GM19463 (cell line): ENCODE measurements around the gene HDHD5.
"Not testable (repeated sequence)": the region's sequence is repeated elsewhere in the genome, so short reads cannot be mapped to it uniquely, and the experiment has no call there.

Experiments used
- ATAC-seq: cut with Tn5 transposase; IDR thresholded peaks from one replicate; pipeline ENCODE4 v1.9.1; 2021; ENCODE audit warnings: mild to moderate bottlenecking, moderate library complexity; ENCODE audit not compliant: unreplicated experiment

The HDHD5 gene

DNA sequence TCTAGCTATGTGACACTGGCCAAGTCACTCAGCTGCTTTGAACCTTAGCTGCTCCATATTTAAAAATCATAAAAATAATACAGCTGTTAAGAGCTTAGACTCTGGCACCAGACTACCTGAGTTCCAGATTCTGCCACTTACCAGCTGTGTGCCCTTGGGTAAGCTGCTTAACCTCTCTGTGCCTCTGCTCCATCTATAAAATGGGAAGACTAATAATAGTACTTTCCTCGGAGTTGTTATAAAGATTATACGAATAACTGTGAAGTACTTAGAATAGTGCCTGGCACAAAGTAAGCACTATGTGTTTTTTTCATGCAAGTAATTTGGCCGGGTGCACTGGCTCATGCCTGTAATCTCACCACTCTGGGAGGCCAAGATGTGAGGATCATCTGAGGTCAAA is 1.4 kb downstream of the HDHD5 start:
- no peak for ATAC-seq

DNA sequence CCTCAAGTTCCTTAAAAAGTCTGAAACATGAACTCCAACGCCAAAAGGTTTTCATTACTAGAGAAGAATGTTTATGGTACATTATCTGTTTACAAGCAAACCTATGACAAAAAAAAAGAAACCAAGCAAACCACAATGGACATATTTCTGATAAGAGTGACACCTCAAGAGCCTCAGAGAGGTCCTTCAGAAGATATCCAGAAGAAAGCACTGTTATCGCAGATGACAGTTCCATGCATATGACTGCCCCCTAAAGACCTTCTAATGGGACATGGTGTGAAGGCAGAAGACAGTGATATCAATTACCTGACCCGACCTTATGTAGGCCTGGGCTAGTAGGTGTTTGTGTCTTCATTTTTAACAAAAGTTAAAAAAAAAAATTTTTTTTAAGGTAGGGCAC is 3.1 kb downstream of the HDHD5 start:
- no peak for ATAC-seq

DNA sequence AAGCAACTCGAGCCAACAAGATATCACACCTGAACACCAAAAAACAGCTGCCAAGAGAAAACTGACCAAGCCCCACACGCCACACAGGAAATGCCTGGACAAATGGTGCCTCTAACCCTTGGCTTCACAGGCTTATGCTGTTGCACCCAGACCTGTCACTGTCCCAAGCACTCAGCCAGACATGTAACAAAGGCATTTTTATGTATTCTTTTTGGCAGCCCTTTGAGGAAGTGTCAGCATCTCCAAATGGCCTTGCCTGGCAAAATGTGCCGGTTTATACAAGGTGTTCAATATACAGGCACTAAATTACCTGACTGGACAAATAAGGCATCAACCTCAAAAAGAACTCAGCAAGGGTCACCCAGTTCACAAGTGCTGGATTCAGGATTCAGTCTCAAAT is 6.1 kb downstream of the HDHD5 start:
- ATAC-seq: no peak

DNA sequence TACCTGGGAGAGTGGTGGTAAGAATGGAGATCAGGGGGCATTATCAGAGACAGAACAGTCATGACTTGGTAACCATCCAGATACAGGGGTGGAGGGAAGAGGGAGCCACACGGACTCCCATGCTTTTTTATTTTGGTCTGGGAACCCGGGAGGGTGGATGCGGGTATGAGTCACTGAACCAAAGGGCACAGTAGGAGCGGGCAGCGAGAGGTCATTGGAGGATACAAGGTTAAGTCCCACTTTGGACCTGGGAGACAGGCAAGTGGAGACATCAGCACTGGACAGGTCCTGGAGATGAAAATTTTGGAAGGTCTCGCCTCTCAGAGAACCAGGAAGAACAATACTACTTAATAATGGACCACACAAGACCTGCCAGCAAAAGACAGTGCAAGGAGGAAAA is 6.7 kb downstream of the HDHD5 start:
- no peak for ATAC-seq

DNA sequence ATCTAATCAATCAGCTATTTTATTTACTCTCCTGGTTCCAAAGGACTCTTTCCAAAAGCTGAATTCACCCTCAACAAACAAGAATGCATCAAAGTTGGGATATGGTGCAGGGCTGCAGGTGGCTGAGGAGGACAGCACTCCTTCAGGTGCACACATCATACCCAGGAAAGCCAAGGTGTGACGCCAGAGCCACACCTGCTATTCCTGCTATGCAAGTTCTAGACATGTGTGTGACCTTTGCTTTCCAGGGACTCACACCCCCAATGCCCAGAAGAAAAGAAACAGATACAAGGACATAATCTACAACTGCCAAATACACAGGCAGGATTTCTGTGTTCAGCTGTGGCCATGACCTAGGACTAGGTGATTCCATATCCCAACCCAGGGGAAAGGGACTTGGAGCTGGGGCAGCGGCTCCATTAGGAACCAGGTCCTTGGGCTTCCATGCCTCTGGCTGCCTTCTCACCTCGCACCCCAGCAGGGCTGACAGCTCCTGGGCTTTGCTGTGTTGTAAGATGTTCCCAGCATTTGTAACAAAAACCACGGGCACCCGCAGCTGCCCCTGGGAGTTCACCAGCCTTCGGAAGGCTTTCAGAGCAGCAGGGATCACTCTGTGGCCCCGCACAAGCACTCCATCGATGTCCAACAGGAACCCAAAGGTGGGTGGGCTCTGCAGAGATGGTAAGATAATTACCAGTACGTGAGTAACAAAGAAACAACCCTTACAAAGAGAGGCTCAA is 9.8 kb downstream of the HDHD5 start:
- no peak for ATAC-seq

DNA sequence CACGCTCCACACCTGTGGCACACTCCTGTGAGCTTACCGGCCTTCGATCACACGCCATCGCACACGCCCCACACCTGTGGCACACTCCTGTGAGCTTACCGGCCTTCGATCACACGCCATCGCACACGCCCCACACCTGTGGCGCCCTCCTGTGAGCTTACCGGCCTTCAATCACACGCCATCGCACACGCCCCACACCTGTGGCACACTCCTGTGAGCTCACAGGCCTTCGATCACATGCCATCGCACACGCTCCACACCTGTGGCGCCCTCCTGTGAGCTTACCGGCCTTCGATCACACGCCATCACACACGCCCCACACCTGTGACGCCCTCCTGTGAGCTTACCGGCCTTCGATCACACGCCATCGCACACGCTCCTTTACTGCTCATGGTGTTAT is 11.6 kb downstream of the HDHD5 start:
- ATAC-seq: not testable (repeated sequence)

DNA sequence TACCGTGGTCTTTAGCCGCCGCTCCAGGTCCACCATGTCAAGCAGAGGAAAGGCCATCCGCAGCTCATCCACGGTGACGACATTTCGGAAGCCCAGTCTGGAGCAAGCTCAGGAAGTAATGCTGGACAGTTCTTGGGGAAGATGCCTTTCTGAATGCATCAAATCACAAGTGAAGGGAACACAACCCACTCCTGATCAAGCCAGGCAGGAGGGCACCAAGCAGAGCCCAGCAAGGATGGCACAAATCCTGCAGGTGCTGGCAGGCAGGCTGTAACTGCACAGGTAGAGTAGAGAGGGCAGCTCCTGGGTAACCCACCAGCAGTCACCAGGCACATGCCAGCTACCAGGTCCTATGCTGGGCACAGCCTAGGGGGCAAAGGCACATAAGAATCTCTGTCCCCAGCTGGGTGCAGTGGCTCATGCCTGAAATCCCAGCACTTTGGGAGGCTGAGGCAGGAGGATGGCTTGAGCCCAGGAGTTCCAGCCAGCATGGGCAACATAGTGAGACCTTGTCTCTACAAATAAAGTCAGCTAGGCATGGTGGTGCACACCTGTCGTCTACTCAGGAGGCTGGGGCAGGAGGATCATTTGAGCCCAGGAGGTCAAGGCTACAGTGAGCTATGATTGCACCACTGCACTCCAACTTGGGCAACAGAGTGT is 13.9 kb downstream of the HDHD5 start:
- ATAC-seq: no peak

DNA sequence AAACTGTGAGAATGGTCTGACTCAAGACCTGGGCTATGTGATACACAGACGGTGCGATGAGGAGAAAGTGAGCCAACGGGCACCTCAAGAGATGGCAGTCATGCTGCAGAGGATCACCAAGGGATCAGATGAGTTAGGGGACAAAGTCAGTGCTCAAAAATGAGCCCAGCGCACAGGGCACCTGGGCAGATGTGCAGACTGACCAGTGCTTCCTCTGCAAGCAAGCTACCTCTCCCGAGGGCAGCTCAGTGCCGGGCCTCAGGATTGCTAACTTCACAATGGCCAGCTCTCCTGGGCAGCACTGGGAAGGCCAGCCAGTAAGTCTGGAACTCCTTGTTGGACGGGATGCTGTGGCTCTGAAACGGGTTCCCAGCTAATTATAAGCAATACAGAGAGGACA is 15.3 kb downstream of the HDHD5 start:
- no peak for ATAC-seq

DNA sequence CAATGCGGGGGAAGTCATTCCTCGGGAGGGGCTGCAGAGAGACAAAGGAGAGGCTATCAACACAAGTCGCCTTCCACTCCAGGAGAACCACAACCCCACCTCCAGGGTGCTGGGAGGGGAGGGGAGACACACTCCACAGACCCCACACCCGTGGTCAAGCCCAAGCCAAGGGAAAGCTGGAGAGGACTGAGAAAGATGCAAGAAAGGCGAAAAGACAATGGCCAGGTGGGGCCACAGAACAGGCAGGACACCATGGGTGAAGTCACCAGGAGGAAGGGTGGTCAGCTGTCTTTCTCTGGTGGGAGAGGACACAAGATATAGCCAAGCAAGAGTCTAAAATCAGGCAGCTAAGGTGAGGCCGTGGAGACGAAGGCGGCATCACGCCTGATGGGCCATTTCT is 16.0 kb downstream of the HDHD5 start:
- ATAC-seq: no peak

DNA sequence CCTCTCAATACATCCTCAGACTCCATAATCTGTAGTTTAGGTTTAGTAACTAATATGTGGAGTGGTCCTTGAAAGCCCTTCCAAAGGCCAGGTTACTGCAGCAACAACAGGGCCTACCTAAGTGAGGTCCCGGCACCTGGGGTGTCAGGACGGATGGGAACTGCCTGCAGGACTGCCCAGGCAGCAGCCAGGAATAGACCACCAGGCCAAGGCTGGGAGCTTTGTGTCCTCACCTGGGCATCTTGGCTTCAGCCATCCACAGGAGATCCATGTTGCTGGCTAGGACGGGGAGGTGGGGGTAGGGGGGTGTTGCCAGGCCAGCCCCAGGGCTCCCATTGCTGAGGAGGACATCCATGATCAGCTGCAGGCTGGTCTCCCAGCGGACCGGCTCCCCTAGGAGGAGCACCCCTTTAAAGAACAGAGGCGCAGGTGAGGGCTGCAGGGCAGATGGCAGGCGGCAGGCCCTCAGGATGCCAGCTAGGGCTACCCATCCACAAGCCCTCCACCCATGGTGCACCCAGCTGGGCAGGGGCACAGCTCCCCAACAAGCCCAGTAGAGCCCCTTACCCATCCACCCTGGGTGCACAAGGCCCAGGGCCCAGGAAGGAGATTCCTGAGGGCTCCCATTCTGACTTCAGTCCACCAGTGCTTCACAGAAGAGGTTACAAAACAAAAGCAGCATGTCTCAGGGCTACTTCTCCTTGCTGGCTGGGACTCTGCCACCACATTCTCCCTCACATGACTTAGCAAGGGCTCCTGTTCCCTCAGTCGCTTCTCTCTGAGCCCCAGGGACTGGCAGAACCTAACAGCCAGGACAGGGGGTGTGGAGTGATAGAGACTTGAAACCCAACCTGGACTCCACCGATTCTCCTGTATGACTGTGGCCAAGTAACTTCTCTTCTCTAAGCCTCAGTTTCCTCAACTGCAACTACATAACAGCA is 18.0 kb downstream of the HDHD5 start:
- no peak for ATAC-seq

DNA sequence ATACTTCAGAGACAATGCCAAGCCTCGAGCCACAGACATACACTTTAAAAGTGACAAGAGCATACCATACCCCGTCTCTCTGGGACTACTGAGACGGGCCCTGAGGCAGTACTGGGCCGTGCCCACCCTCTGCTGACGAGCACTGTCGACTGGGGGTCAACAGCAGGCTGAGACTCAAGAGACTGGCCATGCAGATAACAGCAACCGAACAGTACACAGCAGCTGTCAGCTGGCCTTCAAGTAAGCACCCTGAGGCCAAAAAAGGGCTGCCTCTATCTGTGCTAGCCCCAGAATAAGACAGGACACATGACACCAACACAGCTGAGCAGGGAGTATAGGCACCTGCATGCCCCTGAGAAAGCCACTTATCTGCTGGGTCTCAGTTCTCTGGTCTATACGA is 19.1 kb downstream of the HDHD5 start:
- ATAC-seq: no peak

DNA sequence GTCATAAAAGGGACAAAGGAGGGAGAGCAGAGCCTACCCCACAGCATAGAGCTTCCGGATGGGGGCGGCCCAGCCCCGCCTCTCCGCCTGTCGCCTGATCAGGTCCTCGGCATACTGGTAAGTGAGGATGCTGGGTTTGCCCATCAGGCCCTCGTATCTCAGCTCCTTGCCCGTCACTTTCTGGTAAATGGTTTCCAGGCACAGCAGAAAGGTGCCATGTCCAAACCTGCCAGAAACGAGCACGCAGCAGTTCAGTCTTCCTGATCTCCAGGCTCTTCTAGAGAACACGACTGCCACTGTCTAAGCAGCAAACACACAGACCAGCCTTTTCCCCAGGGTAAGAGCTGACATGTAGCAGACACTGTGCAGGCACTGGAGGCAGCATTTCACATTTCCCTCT is 20.6 kb downstream of the HDHD5 start:
- ATAC-seq: no peak

DNA sequence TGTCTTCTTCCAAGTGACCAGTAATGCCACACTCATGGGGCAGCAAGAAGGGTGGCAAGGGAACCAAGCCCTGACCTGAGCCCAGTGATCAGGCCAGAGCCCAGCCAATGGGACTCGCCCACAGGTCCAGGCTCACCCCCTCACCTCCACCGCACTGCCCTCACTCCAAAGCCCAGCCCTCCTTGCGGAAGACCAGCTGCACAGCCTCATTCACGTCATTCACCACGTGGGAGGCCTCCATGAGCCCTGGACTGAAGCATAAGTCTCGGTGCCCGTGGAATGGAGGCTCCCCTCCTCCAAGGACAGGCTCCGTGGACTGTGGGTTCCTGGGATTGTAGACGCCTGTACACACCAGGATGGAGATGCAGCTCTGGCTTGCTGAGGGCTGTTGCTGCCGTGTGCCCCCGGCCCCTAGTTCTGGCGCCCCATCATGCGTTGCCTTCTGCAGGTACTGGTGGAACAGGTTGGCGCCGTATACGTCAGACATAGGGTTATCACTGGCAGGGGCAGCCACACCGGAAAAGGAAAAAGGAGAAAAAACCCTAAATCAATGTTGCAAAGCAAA is 21.1 kb downstream of the HDHD5 start:
- no peak for ATAC-seq

DNA sequence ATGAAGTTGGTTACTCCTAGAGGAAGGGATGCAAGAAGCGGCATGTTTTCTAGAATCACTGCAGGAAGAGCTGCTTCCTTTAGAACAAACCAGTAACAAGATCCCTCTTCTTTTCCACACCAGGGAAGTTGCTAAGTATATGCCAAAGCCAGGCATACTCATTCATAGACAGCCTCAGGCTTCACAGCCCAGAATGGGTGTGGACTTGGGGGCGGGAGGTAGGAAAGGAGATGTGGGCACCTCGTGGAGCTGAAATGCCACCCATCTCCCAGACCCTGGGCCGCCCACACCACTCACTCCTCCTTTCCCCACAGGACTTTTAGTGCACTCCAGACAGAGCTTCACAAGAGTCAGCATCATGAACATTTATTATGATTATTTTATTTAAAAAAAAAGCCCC is 21.9 kb downstream of the HDHD5 start:
- ATAC-seq: no peak

DNA sequence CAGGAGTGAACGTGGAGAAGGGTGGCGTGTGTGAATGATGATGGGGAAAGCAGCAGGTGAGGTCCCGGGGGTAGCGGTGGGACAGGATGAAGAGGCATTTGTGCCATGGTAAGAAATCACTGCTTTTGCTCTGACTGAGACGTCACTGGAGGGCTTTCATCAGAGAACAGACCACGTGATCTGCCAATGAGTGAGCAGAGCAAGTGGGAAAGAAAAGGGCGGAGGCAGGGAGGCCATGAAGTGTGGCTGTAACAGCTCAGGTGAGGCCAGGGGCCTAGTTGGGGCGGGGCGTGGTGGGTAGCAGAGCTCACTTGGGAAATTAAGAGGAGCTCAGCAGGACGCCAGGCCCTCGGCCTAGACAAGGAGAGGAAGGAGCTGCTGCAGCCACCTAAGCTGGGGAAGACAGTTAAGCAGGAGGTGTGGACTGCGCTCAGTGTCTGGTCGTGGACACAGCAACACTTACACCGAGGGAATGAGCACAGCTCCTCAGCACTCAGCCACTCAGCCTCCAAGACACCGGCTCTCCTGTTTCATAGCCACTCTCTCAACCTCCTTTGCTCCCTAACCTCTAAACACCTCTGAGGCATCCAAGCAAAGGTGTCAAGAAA is 23.8 kb downstream of the HDHD5 start:
- ATAC-seq: no peak

DNA sequence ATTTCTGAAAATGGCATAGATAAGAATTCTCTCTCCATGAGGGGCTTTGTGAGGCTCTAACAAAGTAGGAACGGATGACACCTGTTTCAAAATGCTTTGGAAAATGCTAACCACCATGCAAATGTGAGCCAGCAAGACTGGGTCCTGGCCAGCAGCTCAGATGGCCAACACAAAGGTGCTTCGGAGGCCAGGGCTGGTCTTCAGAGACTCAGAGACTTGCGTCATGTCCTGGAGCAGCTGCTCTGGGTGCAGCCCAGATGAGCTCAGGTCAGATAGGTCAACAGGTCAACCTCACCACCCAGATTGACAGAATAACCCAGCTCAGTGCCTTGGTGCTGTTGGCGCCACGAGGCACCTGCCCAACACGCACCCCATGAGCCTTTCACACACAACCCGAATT is 25.9 kb downstream of the HDHD5 start:
- ATAC-seq: no peak

DNA sequence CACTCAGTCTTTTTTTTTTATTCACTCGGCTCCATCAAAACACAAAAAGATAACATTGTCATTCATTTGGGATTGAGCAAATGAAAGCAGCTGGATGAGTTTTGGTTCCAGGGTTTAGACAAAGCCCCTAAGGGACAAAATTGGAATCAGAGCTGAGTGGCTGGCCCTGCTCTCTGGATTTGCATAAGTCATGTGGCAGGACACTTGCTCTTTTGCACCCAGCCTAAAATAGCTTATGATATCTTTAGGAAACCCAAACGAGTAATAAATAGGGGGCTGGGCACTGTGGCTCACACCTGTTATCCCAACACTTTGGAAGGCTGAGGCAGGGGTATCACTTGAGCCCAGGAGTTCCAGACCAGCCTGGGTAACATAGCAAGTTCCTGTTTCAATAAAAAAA is 27.0 kb downstream of the HDHD5 start:
- ATAC-seq: no peak

DNA sequence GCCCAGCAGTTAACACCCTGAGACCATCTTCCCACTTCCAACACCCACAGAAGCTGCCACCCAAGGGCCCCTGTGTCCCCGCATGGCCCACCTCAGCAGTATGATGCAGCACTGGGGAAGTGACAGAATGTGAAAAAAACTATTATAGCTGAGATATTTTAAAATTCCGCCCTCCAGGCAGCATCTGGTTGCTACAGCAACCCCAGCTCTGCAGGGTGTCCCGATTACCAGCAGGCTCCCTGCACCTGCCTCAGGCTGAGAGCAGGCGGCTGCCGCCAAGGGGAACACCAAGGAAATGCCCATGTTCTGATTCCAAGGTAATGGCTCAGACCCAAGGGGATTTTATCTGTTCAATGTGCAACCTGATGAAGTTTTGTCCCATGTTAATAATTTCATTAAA is 27.4 kb downstream of the HDHD5 start:
- ATAC-seq: no peak

DNA sequence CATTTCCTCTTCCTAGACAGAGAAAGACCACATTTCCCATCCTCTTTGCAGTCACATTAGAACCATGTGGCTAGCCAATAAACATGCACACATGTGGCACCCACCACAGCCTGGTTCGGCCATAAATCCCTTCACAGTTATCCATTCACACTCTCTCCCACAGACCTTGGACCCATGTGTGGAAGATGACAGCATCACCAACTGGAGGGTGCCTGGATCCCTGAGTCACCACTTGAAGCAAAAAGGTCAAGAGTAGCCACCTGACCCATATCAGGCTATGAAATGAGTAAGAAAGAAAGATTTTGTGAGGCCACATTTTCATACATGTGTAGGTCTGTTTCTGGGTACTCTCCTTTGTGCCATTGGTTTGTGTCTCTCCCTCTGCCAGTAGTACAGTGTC is 28.9 kb downstream of the HDHD5 start:
- no peak for ATAC-seq

DNA sequence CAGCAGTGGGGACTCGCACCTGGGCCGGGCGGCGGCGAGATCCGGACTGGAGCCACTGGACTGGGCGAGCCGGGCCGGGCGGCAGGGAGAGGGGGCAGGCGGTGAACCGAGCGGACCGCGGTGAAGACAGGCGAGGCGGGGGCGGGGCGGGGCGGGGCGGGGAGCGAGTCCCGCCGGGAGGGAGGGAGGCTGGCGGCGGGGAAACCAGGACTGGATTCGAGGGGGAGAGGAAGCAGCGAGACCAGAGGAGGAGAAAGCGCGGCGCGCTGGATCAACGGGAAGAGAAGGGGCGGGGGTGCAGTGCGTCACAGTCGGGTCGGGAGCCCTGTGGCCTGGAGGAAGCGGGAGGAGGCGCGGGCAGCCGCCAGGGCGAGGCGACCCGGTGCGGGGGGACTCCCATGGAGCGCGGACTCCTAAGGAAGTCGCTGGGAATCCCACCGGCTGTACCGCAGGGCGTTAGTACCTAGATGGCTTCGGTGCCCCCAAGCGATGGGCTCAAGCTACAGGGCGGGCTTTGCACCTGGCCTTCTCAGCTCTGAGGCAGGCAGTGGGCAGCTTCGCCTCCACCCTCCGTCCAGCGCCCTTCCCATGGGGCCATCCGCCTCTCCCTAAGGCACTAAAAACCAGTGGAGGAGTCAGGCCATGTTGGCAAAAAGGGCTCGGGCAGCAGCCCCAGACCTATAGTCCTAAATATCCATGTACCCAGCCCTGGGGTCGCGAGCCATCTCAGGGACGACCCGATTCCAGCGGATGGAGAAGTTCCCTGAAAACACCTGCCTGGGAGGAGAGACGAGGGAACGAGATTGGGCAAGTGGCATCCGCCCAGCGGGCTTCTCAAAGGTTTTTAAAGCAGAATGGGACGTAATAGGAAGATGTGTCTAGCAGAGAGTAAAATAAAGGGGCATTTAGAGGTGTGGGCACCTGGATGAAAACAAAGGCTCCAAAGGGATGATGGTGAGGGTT is 37.6 kb downstream of the HDHD5 start, which contains the start of gene TMEM121B:
TMEM121B (minus strand) TSS at position 128 of the 963 bp plus-strand sequence. CDS start 233 bp downstream, outside the sequence.
- ATAC-seq: peak; percentile 17
